H1 (cell line): ENCODE results near the gene RBM15B. TPM values are rescaled to one million over a fixed set of nuclear protein-coding genes. Genes with fewer than 3 reads are reported as not detected.

Source experiments
- CTCF ChIA-PET: fragments of 300-600 bp; sonication (Branson Sonifier 250); formaldehyde crosslinking; loops from one replicate; lab custom pipeline; 2021; ENCODE audit not compliant: partially characterized antibody; lab: Charles Lee
- POLR2A ChIA-PET: fragments of 300-600 bp; sonication (Branson Sonifier 250); formaldehyde crosslinking; loops from one replicate; lab custom pipeline; 2021; ENCODE audit warnings: inconsistent platforms; ENCODE audit not compliant: partially characterized antibody; lab: Charles Lee
- DNase-seq, 2 experiments: peaks; one replicate each; pipeline versions ENCODE4 v3.0.0 to v3.0.0-alpha.2; 2010 to 2022; ENCODE audit warnings: low spot score in 2 of 2, low read depth in 1 of 2, mixed read lengths in 1 of 2
- FAIRE-seq: peaks from 2 replicates; lab custom pipeline; 2011; peaks lifted over from hg19 to GRCh38; lab: Jason Lieb, UNC
- H2AFZ ChIP-seq: 2 replicates; pipeline ENCODE4 v1.8.1; 2012; ENCODE audit warnings: low read length, inconsistent platforms
- H2AK5ac ChIP-seq: 2 replicates; pipeline ENCODE4 v1.6.1; 2013; ENCODE audit warnings: low read depth, low read length
- H2BK120ac ChIP-seq: replicated peaks from 2 replicates; pipeline ENCODE3; 2013; ENCODE audit warnings: low read depth, low read length, inconsistent platforms
- H2BK12ac ChIP-seq: 2 replicates; pipeline ENCODE4 v1.6.1; 2013; ENCODE audit warnings: low read depth, low read length
- H2BK15ac ChIP-seq: 2 replicates; pipeline ENCODE4 v1.6.1; 2013; ENCODE audit warnings: low read length
- H2BK20ac ChIP-seq: 2 replicates; pipeline ENCODE4 v1.6.1; 2013; ENCODE audit warnings: low read length
- H2BK5ac ChIP-seq: 2 replicates; pipeline ENCODE4 v1.6.1; 2013; ENCODE audit warnings: low read depth, low read length
- H3K14ac ChIP-seq: 2 replicates; pipeline ENCODE4 v1.6.1; 2013; ENCODE audit warnings: inconsistent platforms; ENCODE audit not compliant: insufficient read length
- H3K18ac ChIP-seq: 2 replicates; pipeline ENCODE4 v1.6.1; 2013; ENCODE audit warnings: low read length; ENCODE audit errors: extremely low read depth
- H3K23ac ChIP-seq: 2 replicates; pipeline ENCODE4 v1.6.1; 2013; ENCODE audit warnings: inconsistent platforms; ENCODE audit not compliant: insufficient read length
- H3K23me2 ChIP-seq: 2 replicates; pipeline ENCODE4 v1.6.1; 2013; ENCODE audit warnings: low read depth, low read length
- H3K27ac ChIP-seq: 2 replicates; pipeline ENCODE4 v1.6.1; 2011; ENCODE audit warnings: low read depth, low read length, inconsistent platforms
- H3K27me3 ChIP-seq, 4 experiments: replicated peaks in 1 of 4; 1 replicate in 1 of 4; 2 replicates in 3 of 4; pipeline versions ENCODE4 v1.6.1 to v1.8.1; 2011 to 2013; ENCODE audit warnings: low read length in 3 of 4, mild to moderate bottlenecking in 3 of 4, inconsistent platforms in 2 of 4, mixed read lengths in 2 of 4, moderate library complexity in 1 of 4; ENCODE audit not compliant: control insufficient read depth in 3 of 4, insufficient read depth in 3 of 4; ENCODE audit errors: extremely low read depth in 1 of 4
- H3K36me3 ChIP-seq, 4 experiments: 2 replicates each; pipeline versions ENCODE4 v1.6.1 to v1.8.1; 2011 to 2013; ENCODE audit warnings: mild to moderate bottlenecking in 4 of 4, low read length in 3 of 4, moderate library complexity in 2 of 4, control low read depth in 1 of 4, inconsistent platforms in 1 of 4; ENCODE audit not compliant: insufficient read depth in 4 of 4, control insufficient read depth in 2 of 4
- H3K4ac ChIP-seq: replicated peaks from 2 replicates; pipeline ENCODE3; 2013; ENCODE audit warnings: low read length, low read depth, mixed read lengths, inconsistent platforms; ENCODE audit not compliant: insufficient read length
- H3K4me1 ChIP-seq, 4 experiments: replicated peaks in 1 of 4; 1 replicate in 1 of 4; 2 replicates in 3 of 4; pipeline versions ENCODE4 v1.6.1 to v1.8.1; 2011 to 2013; ENCODE audit warnings: low read length in 3 of 4, inconsistent platforms in 2 of 4, mixed read lengths in 1 of 4; ENCODE audit not compliant: insufficient read depth in 4 of 4, control insufficient read depth in 3 of 4
- H3K4me2 ChIP-seq, 2 experiments: 2 replicates each; pipeline versions ENCODE4 v1.6.1 to v1.8.1; 2011 to 2013; ENCODE audit warnings: low read depth in 2 of 2, low read length in 2 of 2, control low read depth in 1 of 2, inconsistent platforms in 1 of 2, mild to moderate bottlenecking in 1 of 2; ENCODE audit not compliant: insufficient read depth in 1 of 2
- H3K4me3 ChIP-seq, 4 experiments: fragments of 200-600, 300-600 bp in 1 of 4; sonication (generic), shearing (Covaris generic), sonication (Bioruptor Twin) in 1 of 4; 2 replicates each; pipeline versions ENCODE4 v1.5.1 to v1.8.1; 2011 to 2016; ENCODE audit warnings: low read length in 4 of 4, low read depth in 3 of 4, control low read depth in 2 of 4, inconsistent platforms in 2 of 4, mild to moderate bottlenecking in 2 of 4, mixed read lengths in 1 of 4, moderate library complexity in 1 of 4; ENCODE audit not compliant: insufficient read depth in 2 of 4; ENCODE audit errors: extremely low read depth in 1 of 4
- H3K56ac ChIP-seq: replicated peaks from 2 replicates; pipeline ENCODE3; 2013; ENCODE audit warnings: low read depth, mild to moderate bottlenecking, mixed read lengths, low read length, inconsistent platforms; ENCODE audit not compliant: insufficient read length
- H3K79me1 ChIP-seq: 2 replicates; pipeline ENCODE4 v1.6.1; 2013; ENCODE audit warnings: low read depth, low read length, control low read depth
- H3K79me2 ChIP-seq, 2 experiments: 2 replicates each; pipeline versions ENCODE4 v1.6.1 to v1.8.1; 2012 to 2013; ENCODE audit warnings: low read length in 2 of 2, mild to moderate bottlenecking in 2 of 2, inconsistent platforms in 1 of 2; ENCODE audit not compliant: insufficient read depth in 2 of 2, control insufficient read depth in 1 of 2
- H3K9ac ChIP-seq, 4 experiments: replicated peaks in 1 of 4; 1 replicate in 1 of 4; 2 replicates in 3 of 4; pipeline versions ENCODE4 v1.6.1 to v1.8.1; 2011 to 2013; ENCODE audit warnings: low read depth in 3 of 4, low read length in 3 of 4, control low read depth in 2 of 4, mild to moderate bottlenecking in 2 of 4, moderate library complexity in 2 of 4, inconsistent platforms in 1 of 4; ENCODE audit errors: extremely low read depth in 1 of 4
- H3K9me3 ChIP-seq, 2 experiments: 2 replicates each; pipeline versions ENCODE4 v1.6.1 to v1.8.1; 2012 to 2013; ENCODE audit warnings: mild to moderate bottlenecking in 2 of 2, moderate library complexity in 2 of 2, control low read depth in 1 of 2, inconsistent platforms in 1 of 2, low read depth in 1 of 2, low read length in 1 of 2, mixed read lengths in 1 of 2; ENCODE audit not compliant: insufficient read depth in 2 of 2
- H4K20me1 ChIP-seq, 2 experiments: replicated peaks in 1 of 2; 2 replicates each; pipeline versions ENCODE3 to v1.8.1; 2011 to 2013; ENCODE audit warnings: inconsistent platforms in 2 of 2, low read length in 2 of 2, mild to moderate bottlenecking in 1 of 2; ENCODE audit not compliant: insufficient read depth in 2 of 2, control insufficient read depth in 1 of 2
- H4K5ac ChIP-seq: 2 replicates; pipeline ENCODE4 v1.6.1; 2013; ENCODE audit warnings: low read length, low read depth, mixed read lengths, inconsistent platforms; ENCODE audit not compliant: insufficient read length
- H4K8ac ChIP-seq: 2 replicates; pipeline ENCODE4 v1.8.0; 2013; ENCODE audit warnings: mild to moderate bottlenecking, moderate library complexity, low read length, inconsistent platforms; ENCODE audit not compliant: insufficient read depth; ENCODE audit errors: extremely low read depth
- H4K91ac ChIP-seq: replicated peaks from 2 replicates; pipeline ENCODE3; 2013; ENCODE audit warnings: low read length, mixed read lengths, inconsistent platforms; ENCODE audit not compliant: insufficient read length
- ASH2L ChIP-seq: fragments of 200-600, 300-600 bp; sonication (generic); IDR thresholded peaks from one replicate; pipeline ENCODE4 v1.7.1; 2017; ENCODE audit warnings: low read length
- ATF2 ChIP-seq: IDR thresholded peaks from 2 replicates; pipeline ENCODE4 v1.6.1; 2012; ENCODE audit warnings: low read length, inconsistent platforms
- E2F6 ChIP-seq: IDR thresholded peaks from 2 replicates; pipeline ENCODE4 v1.6.1; 2012; ENCODE audit warnings: inconsistent platforms
- POLR2A ChIP-seq, 2 experiments: IDR thresholded peaks; 1 replicate in 1 of 2; 2 replicates in 1 of 2; pipeline ENCODE4 v1.6.1; 2011; ENCODE audit warnings: low read depth in 2 of 2, low read length in 2 of 2, mild to moderate bottlenecking in 2 of 2; ENCODE audit errors: control extremely low read depth in 1 of 2
- TEAD4 ChIP-seq: IDR thresholded peaks from 2 replicates; pipeline ENCODE4 v1.6.1; 2012; ENCODE audit warnings: low read depth, low read length, inconsistent platforms, mixed read lengths
- YY1 ChIP-seq: IDR thresholded peaks from 2 replicates; pipeline ENCODE4 v1.6.1; 2011; ENCODE audit warnings: low read depth, mild to moderate bottlenecking, low read length
- WGBS, 2 experiments: shearing (Covaris generic) in 1 of 2; methylation state at CpG; one replicate each; pipeline versions ENCODE4 v1.1.6 to v1.1.7; 2013 to 2015; ENCODE audit warnings: low lambda C conversion rate in 2 of 2, mixed read lengths in 2 of 2, inconsistent platforms in 1 of 2, low coverage in 1 of 2, missing lambda C conversion rate in 1 of 2; ENCODE audit not compliant: insufficient replicate concordance in 2 of 2, insufficient coverage in 1 of 2, insufficient read length in 1 of 2; ENCODE audit errors: extremely low coverage in 1 of 2, missing lambda C conversion rate in 1 of 2; 5-methylcytosine and 5-hydroxymethylcytosine counted together
- polyA plus RNA-seq, 7 experiments: library from polyadenylated mRNA; depleted of rRNA in 3 of 7; stranded (reverse) in 5 of 7; unstranded in 2 of 7; fragments of >200 nt in 5 of 7; fragments of 200-250 nt in 2 of 7; gene quantifications; 1 replicate in 5 of 7; 2 replicates in 1 of 7; 4 replicates in 1 of 7; pipeline versions ENCODE4 v1.2.1 to v1.2.3, GENCODE V29; 2011 to 2013; ENCODE audit warnings: missing spikeins in 2 of 7, mixed read lengths in 2 of 7
- total RNA-seq: library from RNA; stranded (reverse); fragmentation: NEBNext Ultra II Directional; extraction: Animal tissue kit (Norgen Biotek cat#: 25700); gene quantifications from 2 replicates; pipeline ENCODE4 v1.2.1, GENCODE V29; 2021

Gene RBM15B
- total and polyA plus RNA-seq, 2 of the 8 experiments (the other 6 are each of a cell fraction or from before 2014, with no cell fraction given): 22.2 to 59.1 TPM

GRCh38 chr3:51379301-51379700 lies 11.8 kb upstream of the RBM15B start:
- CTCF ChIA-PET: interaction anchor here (1.3 to 6.8 kb wide), 5 partner anchors 8 to 764 kb away, joined by 3 to 35 read pairs (median 14); partner anchors contain the start of gene MAPKAPK3
- DNase-seq (no peak), FAIRE-seq (no peak)
- Histone ChIP-seq H3K18ac (no peak overlapping the region), H3K56ac (no peak overlapping the region), H2BK120ac (no peak overlapping the region), H3K4me2 (no peak overlapping the region), H3K36me3 (peaks cover 0 to 6% (median 1%) of the 10 kb centered on the region in 4 experiments; a peak in 4 of 8 replicates), H3K79me1 (no peaks in the 10 kb centered on the region), H2AFZ (no peak overlapping the region), H3K9me3 (no peaks in the 10 kb centered on the region), H2BK15ac (no peak overlapping the region), H3K27ac (no peak overlapping the region), H3K9ac (no peak overlapping the region), H4K20me1 (peaks cover 0 to 2% of the 10 kb centered on the region in 2 experiments), H2BK12ac (no peak overlapping the region), H2AK5ac (no peak overlapping the region), H4K5ac (no peak overlapping the region), H3K14ac (no peak overlapping the region), H3K27me3 (no peaks in the 10 kb centered on the region), H2BK5ac (no peak overlapping the region), H3K79me2 (peaks cover 0 to 7% of the 10 kb centered on the region in 2 experiments; a peak in 2 of 4 replicates), H2BK20ac (no peak overlapping the region)
- 84% methylated on average over 8 of the region's 8 CpGs; no CpG with 5 or more reads in 1 of the 2 experiments for WGBS, 2 experiments
- POLR2A ChIA-PET: interaction anchor here (1.0 to 1.4 kb wide), 3 partner anchors 14 to 810 kb away, joined by 3 read pairs; partner anchors contain the start of gene HEMK1
- TF ChIP-seq POLR2A (IDR thresholded peaks at IDR 0.05; ENCODE audit: control extremely low read depth in 1 of 2, low read depth in 2 of 2, low read length in 2 of 2) (no peak), TEAD4 (no peak), ATF2 (no peak), E2F6 (no peak), ASH2L (no peak), YY1 (no peak)
- TF ChIP-seq, all 59 proteins: peak for 0
- H4K91ac ChIP-seq: no peak overlapping the region
- H3K4ac ChIP-seq: no peak overlapping the region
- H4K8ac ChIP-seq: no peak overlapping the region
- no peaks in the 10 kb centered on the region for H3K23me2 ChIP-seq
- no peak overlapping the region for H3K23ac ChIP-seq
- no peak overlapping the region for H3K4me3 ChIP-seq
- H3K4me1 ChIP-seq: peaks cover 0 to 3% (median 0%) of the 10 kb centered on the region in 4 experiments; a peak in 3 of 7 replicates
